HepG2 (cell line): ENCODE measurements around the gene CASZ1.

Experiments
- CTCF ChIP-seq: sonication (generic); formaldehyde crosslinking; IDR thresholded peaks from 2 replicates; pipeline ENCODE4 v1.5.0; 2020; ENCODE audit warnings: mild to moderate bottlenecking, missing genetic modification reagents, moderate library complexity
- HNRNPL ChIP-seq: fragments of 200-400 bp; formaldehyde crosslinking; IDR thresholded peaks from 2 replicates; pipeline ENCODE4 v1.6.1; 2017; ENCODE audit warnings: mild to moderate bottlenecking, low read depth, low read length
- TBP ChIP-seq: sonication (generic); formaldehyde crosslinking; IDR thresholded peaks from 2 replicates; pipeline ENCODE4 v1.5.0; 2020; ENCODE audit warnings: missing genetic modification reagents
- TCF7L2 ChIP-seq: IDR thresholded peaks from 2 replicates; pipeline ENCODE4 v1.6.1; 2011; ENCODE audit warnings: mild to moderate bottlenecking, low read depth, low read length, moderate library complexity
- ZBTB40 ChIP-seq, 2 experiments: fragments of 450-650 bp in 1 of 2; sonication (generic) in 1 of 2; formaldehyde crosslinking in 1 of 2; IDR thresholded peaks; 2 replicates each; pipeline versions ENCODE4 v1.6.1 to v1.8.0; 2016 to 2022; ENCODE audit warnings: antibody characterized with exemption in 1 of 2, mild to moderate bottlenecking in 1 of 2, missing genetic modification reagents in 1 of 2
- ZNF383 ChIP-seq: sonication (generic); formaldehyde crosslinking; IDR thresholded peaks from 2 replicates; pipeline ENCODE4 v1.4.0; 2020; ENCODE audit warnings: missing genetic modification reagents, mild to moderate bottlenecking, borderline replicate concordance
- ZNF781 ChIP-seq: sonication (generic); formaldehyde crosslinking; IDR thresholded peaks from 2 replicates; pipeline ENCODE4 v1.5.1; 2020; ENCODE audit warnings: borderline replicate concordance, mild to moderate bottlenecking, missing genetic modification reagents; ENCODE audit errors: not compliant biosample characterization

GRCh38 chr1:10799726-10800125 is 3.3 kb upstream of the CASZ1 start:
- TF ChIP-seq CTCF (CRISPR knock-in tag) (no peak), TBP (CRISPR knock-in tag) (no peak), HNRNPL (no peak), ZBTB40 (IDR thresholded peaks at IDR 0.05) (no peak), ZBTB40 (CRISPR knock-in tag; IDR thresholded peaks at IDR 0.05) (no peak), ZNF781 (no peak), TCF7L2 (no peak), ZNF383 (CRISPR knock-in tag) (no peak)
